Activated naive CD8-positive, alpha-beta T cell (primary cell): ENCODE measurements around the gene KLHDC7A.

Experiments
- H3K27ac Mint-ChIP-seq: one replicate; pipeline ENCODE4 v1.8.0; 2021; ENCODE audit warnings: mixed read lengths
- H3K27me3 Mint-ChIP-seq: one replicate; pipeline ENCODE4 v1.8.0; 2021; ENCODE audit warnings: mixed read lengths
- H3K36me3 Mint-ChIP-seq: one replicate; pipeline ENCODE4 v1.8.0; 2021; ENCODE audit warnings: mixed read lengths
- H3K4me1 Mint-ChIP-seq: one replicate; pipeline ENCODE4 v1.8.0; 2021; ENCODE audit warnings: low read depth, mixed read lengths
- H3K4me3 Mint-ChIP-seq: one replicate; pipeline ENCODE4 v1.8.0; 2021; ENCODE audit warnings: mild to moderate bottlenecking, mixed read lengths
- H3K9me3 Mint-ChIP-seq: one replicate; pipeline ENCODE4 v1.8.0; 2021; ENCODE audit warnings: low read depth, mixed read lengths

KLHDC7A gene

GRCh38 chr1:18511874-18512150 is 31.1 kb downstream of the KLHDC7A start:
- H3K27me3 Mint-ChIP-seq: peaks cover 15% of the 10 kb centered on the region
- no peak overlapping the region for H3K27ac Mint-ChIP-seq
- H3K4me1 Mint-ChIP-seq: no peaks in the 10 kb centered on the region
- H3K36me3 Mint-ChIP-seq: peaks cover 4% of the 10 kb centered on the region
- H3K9me3 Mint-ChIP-seq: peaks cover 7% of the 10 kb centered on the region
- no peak overlapping the region for H3K4me3 Mint-ChIP-seq

GRCh38 chr1:18512883-18513282 is 32.2 kb downstream of the KLHDC7A start:
- Mint-ChIP-seq H3K27me3 (peaks cover 15% of the 10 kb centered on the region), H3K9me3 (peaks cover 9% of the 10 kb centered on the region), H3K36me3 (peaks cover 4% of the 10 kb centered on the region), H3K4me1 (no peaks in the 10 kb centered on the region), H3K4me3 (no peak overlapping the region), H3K27ac (no peak overlapping the region)

- H3K36me3 Mint-ChIP-seq: peaks cover 4% of the 10 kb centered on the region
- H3K9me3 Mint-ChIP-seq: peaks cover 9% of the 10 kb centered on the region
- peaks cover 13% of the 10 kb centered on the region for H3K27me3 Mint-ChIP-seq
- no peak overlapping the region for H3K27ac Mint-ChIP-seq
- H3K4me3 Mint-ChIP-seq: no peak overlapping the region
- H3K4me1 Mint-ChIP-seq: no peaks in the 10 kb centered on the region
Measured at GRCh38 chr1:18513995-18514394, 33.3 kb downstream of the KLHDC7A start.

- H3K9me3 Mint-ChIP-seq: peaks cover 9% of the 10 kb centered on the region
- no peak overlapping the region for H3K27ac Mint-ChIP-seq
- no peak overlapping the region for H3K4me3 Mint-ChIP-seq
- no peaks in the 10 kb centered on the region for H3K4me1 Mint-ChIP-seq
- peaks cover 4% of the 10 kb centered on the region for H3K36me3 Mint-ChIP-seq
- peaks cover 11% of the 10 kb centered on the region for H3K27me3 Mint-ChIP-seq
Measured at GRCh38 chr1:18515120-18515667, 34.5 kb downstream of the KLHDC7A start.

- Mint-ChIP-seq H3K36me3 (peaks cover 4% of the 10 kb centered on the region), H3K4me3 (no peak overlapping the region), H3K27me3 (peaks cover 15% of the 10 kb centered on the region), H3K4me1 (no peaks in the 10 kb centered on the region), H3K9me3 (peaks cover 9% of the 10 kb centered on the region), H3K27ac (no peak overlapping the region)
Measured at GRCh38 chr1:18516473-18516872, 35.7 kb downstream of the KLHDC7A start.

- H3K36me3 Mint-ChIP-seq: no peaks in the 10 kb centered on the region
- no peaks in the 10 kb centered on the region for H3K4me1 Mint-ChIP-seq
- H3K9me3 Mint-ChIP-seq: no peaks in the 10 kb centered on the region
- H3K27ac Mint-ChIP-seq: no peak overlapping the region
- peaks cover 10% of the 10 kb centered on the region for H3K27me3 Mint-ChIP-seq
- H3K4me3 Mint-ChIP-seq: no peak overlapping the region
Measured at GRCh38 chr1:18526436-18527275, 45.9 kb downstream of the KLHDC7A start.

- Mint-ChIP-seq H3K4me1 (no peaks in the 10 kb centered on the region), H3K27ac (no peak overlapping the region), H3K9me3 (no peaks in the 10 kb centered on the region), H3K4me3 (no peak overlapping the region), H3K36me3 (no peaks in the 10 kb centered on the region), H3K27me3 (peaks cover 10% of the 10 kb centered on the region)
Measured at GRCh38 chr1:18527514-18527913, 46.8 kb downstream of the KLHDC7A start.

GRCh38 chr1:18527921-18528320 is 47.2 kb downstream of the KLHDC7A start:
- Mint-ChIP-seq H3K36me3 (no peaks in the 10 kb centered on the region), H3K27me3 (peaks cover 11% of the 10 kb centered on the region), H3K4me3 (no peak overlapping the region), H3K9me3 (no peaks in the 10 kb centered on the region), H3K4me1 (no peaks in the 10 kb centered on the region), H3K27ac (no peak overlapping the region)

GRCh38 chr1:18528616-18529015 is 47.9 kb downstream of the KLHDC7A start:
- Mint-ChIP-seq H3K27me3 (peaks cover 9% of the 10 kb centered on the region), H3K4me3 (no peak overlapping the region), H3K9me3 (no peaks in the 10 kb centered on the region), H3K4me1 (no peaks in the 10 kb centered on the region), H3K27ac (no peak overlapping the region), H3K36me3 (no peaks in the 10 kb centered on the region)

- Mint-ChIP-seq H3K27me3 (peaks cover 11% of the 10 kb centered on the region), H3K36me3 (no peaks in the 10 kb centered on the region), H3K4me1 (no peaks in the 10 kb centered on the region), H3K4me3 (no peak overlapping the region), H3K9me3 (no peaks in the 10 kb centered on the region), H3K27ac (no peak overlapping the region)
Measured at GRCh38 chr1:18529714-18530113, 49.0 kb downstream of the KLHDC7A start.

- Mint-ChIP-seq H3K27me3 (peaks cover 11% of the 10 kb centered on the region), H3K4me1 (no peaks in the 10 kb centered on the region), H3K36me3 (no peaks in the 10 kb centered on the region), H3K4me3 (no peak overlapping the region), H3K27ac (no peak overlapping the region), H3K9me3 (no peaks in the 10 kb centered on the region)
Measured at GRCh38 chr1:18530587-18531502, 50.1 kb downstream of the KLHDC7A start.

GRCh38 chr1:18531503-18531845 is 50.7 kb downstream of the KLHDC7A start:
- no peak overlapping the region for H3K4me3 Mint-ChIP-seq
- H3K36me3 Mint-ChIP-seq: no peaks in the 10 kb centered on the region
- H3K27ac Mint-ChIP-seq: no peak overlapping the region
- H3K4me1 Mint-ChIP-seq: no peaks in the 10 kb centered on the region
- H3K27me3 Mint-ChIP-seq: peaks cover 11% of the 10 kb centered on the region
- no peaks in the 10 kb centered on the region for H3K9me3 Mint-ChIP-seq

GRCh38 chr1:18532390-18533170 is 51.9 kb downstream of the KLHDC7A start:
- peaks cover 9% of the 10 kb centered on the region for H3K27me3 Mint-ChIP-seq
- H3K27ac Mint-ChIP-seq: no peak overlapping the region
- H3K9me3 Mint-ChIP-seq: no peaks in the 10 kb centered on the region
- no peaks in the 10 kb centered on the region for H3K36me3 Mint-ChIP-seq
- H3K4me3 Mint-ChIP-seq: no peak overlapping the region
- H3K4me1 Mint-ChIP-seq: no peaks in the 10 kb centered on the region

GRCh38 chr1:18533259-18533658 is 52.5 kb downstream of the KLHDC7A start:
- H3K4me1 Mint-ChIP-seq: no peaks in the 10 kb centered on the region
- no peaks in the 10 kb centered on the region for H3K9me3 Mint-ChIP-seq
- no peaks in the 10 kb centered on the region for H3K36me3 Mint-ChIP-seq
- H3K27ac Mint-ChIP-seq: no peak overlapping the region
- H3K27me3 Mint-ChIP-seq: peaks cover 9% of the 10 kb centered on the region
- H3K4me3 Mint-ChIP-seq: no peak overlapping the region

GRCh38 chr1:18534810-18535205 is 54.1 kb downstream of the KLHDC7A start:
- Mint-ChIP-seq H3K4me1 (no peaks in the 10 kb centered on the region), H3K36me3 (no peaks in the 10 kb centered on the region), H3K27ac (no peak overlapping the region), H3K27me3 (peaks cover 10% of the 10 kb centered on the region), H3K9me3 (no peaks in the 10 kb centered on the region), H3K4me3 (no peak overlapping the region)
